IMR-90 (cell line): ENCODE data around the gene SLC7A6. TPM values are rescaled to one million over a fixed set of nuclear protein-coding genes. Genes with fewer than 3 reads are reported as not detected.

Source experiments
- ATAC-seq: fragments of 200-7000 bp; cut with Tn5 transposase; 2 replicates; pipeline ENCODE4 v1.9.1; 2020; ENCODE audit warnings: low read depth, mild to moderate bottlenecking, moderate library complexity
- BruUV-seq: library from RNA; stranded (reverse); fragments of 400-500 nt; replicated peaks from 2 replicates; lab custom pipeline; 2021; lab: Mats Ljungman, UMichigan
- CTCF ChIA-PET: fragments of 300-600 bp; formaldehyde crosslinking; extraction: SDS; loops from one replicate; lab custom pipeline; 2021; ENCODE audit warnings: antibody characterized with exemption; lab: Yijun Ruan, JAX
- POLR2A ChIA-PET: fragments of 300-600 bp; sonication (Branson Sonifier 250); formaldehyde crosslinking; loops from one replicate; lab custom pipeline; 2022; ENCODE audit warnings: antibody characterized with exemption; ENCODE audit not compliant: unreplicated experiment; lab: Charles Lee
- DNase-seq: peaks from one replicate; pipeline ENCODE4 v3.0.0; 2013
- H2AFZ ChIP-seq: replicated peaks from 2 replicates; pipeline ENCODE3; 2013; ENCODE audit warnings: low read length, mild to moderate bottlenecking; ENCODE audit not compliant: poor library complexity
- H2AK5ac ChIP-seq: 2 replicates; pipeline ENCODE4 v1.6.1; 2013; ENCODE audit warnings: low read depth, low read length, inconsistent platforms
- H2AK9ac ChIP-seq: replicated peaks from 2 replicates; pipeline ENCODE3; 2013; ENCODE audit warnings: mild to moderate bottlenecking, low read depth, low read length, moderate library complexity; ENCODE audit not compliant: poor library complexity
- H2BK120ac ChIP-seq: 2 replicates; pipeline ENCODE4 v1.6.1; 2013; ENCODE audit warnings: low read depth, low read length, inconsistent platforms
- H2BK15ac ChIP-seq: 3 replicates; pipeline ENCODE4 v1.6.1; 2013; ENCODE audit warnings: low read depth, low read length, inconsistent platforms
- H2BK20ac ChIP-seq: 2 replicates; pipeline ENCODE4 v1.6.1; 2013; ENCODE audit warnings: low read depth, mild to moderate bottlenecking, inconsistent platforms, low read length, moderate library complexity
- H2BK5ac ChIP-seq: 2 replicates; pipeline ENCODE4 v1.6.1; 2013; ENCODE audit warnings: mild to moderate bottlenecking, low read depth, low read length, inconsistent platforms; ENCODE audit not compliant: poor library complexity, severe bottlenecking
- H3K14ac ChIP-seq: replicated peaks from 2 replicates; pipeline ENCODE4 v1.6.1; 2013; ENCODE audit warnings: low read depth, low read length, inconsistent platforms
- H3K18ac ChIP-seq: 2 replicates; pipeline ENCODE4 v1.6.1; 2013; ENCODE audit warnings: low read depth, low read length, control low read depth
- H3K23ac ChIP-seq: 2 replicates; pipeline ENCODE4 v1.6.1; 2013; ENCODE audit warnings: low read depth, low read length, inconsistent platforms
- H3K27ac ChIP-seq: 2 replicates; pipeline ENCODE4 v1.5.1; 2013; ENCODE audit warnings: mild to moderate bottlenecking, control low read depth, low read length; ENCODE audit not compliant: insufficient read depth
- H3K27me3 ChIP-seq: 2 replicates; pipeline ENCODE4 v1.6.1; 2013; ENCODE audit warnings: low read length; ENCODE audit not compliant: control insufficient read depth, insufficient read depth
- H3K36me3 ChIP-seq: 2 replicates; pipeline ENCODE4 v1.6.1; 2013; ENCODE audit warnings: low read length, mixed read lengths; ENCODE audit not compliant: control insufficient read depth, insufficient read depth
- H3K4ac ChIP-seq: 2 replicates; pipeline ENCODE4 v1.6.1; 2013; ENCODE audit warnings: low read depth, low read length, inconsistent platforms
- H3K4me1 ChIP-seq: 2 replicates; pipeline ENCODE4 v1.6.1; 2013; ENCODE audit warnings: low read length, mixed read lengths; ENCODE audit not compliant: control insufficient read depth, insufficient read depth
- H3K4me2 ChIP-seq: 2 replicates; pipeline ENCODE4 v1.6.1; 2013; ENCODE audit warnings: low read depth, mild to moderate bottlenecking, control low read depth, low read length, moderate library complexity
- H3K4me3 ChIP-seq: 2 replicates; pipeline ENCODE4 v1.5.1; 2013; ENCODE audit warnings: low read depth, mild to moderate bottlenecking, control low read depth, low read length, moderate library complexity; ENCODE audit not compliant: insufficient read depth
- H3K56ac ChIP-seq: 2 replicates; pipeline ENCODE4 v1.6.1; 2013; ENCODE audit warnings: low read length, inconsistent platforms; ENCODE audit not compliant: insufficient read depth; ENCODE audit errors: extremely low read depth
- H3K79me1 ChIP-seq, 2 experiments: 2 replicates each; pipeline ENCODE4 v1.6.1; 2013; ENCODE audit warnings: low read length in 2 of 2, inconsistent platforms in 1 of 2, low read depth in 1 of 2
- H3K9ac ChIP-seq: 2 replicates; pipeline ENCODE4 v1.6.1; 2013; ENCODE audit warnings: low read depth, low read length, control low read depth
- H3K9me1 ChIP-seq: 2 replicates; pipeline ENCODE4 v1.6.1; 2013; ENCODE audit warnings: low read length, inconsistent platforms; ENCODE audit not compliant: insufficient read depth
- H3K9me3 ChIP-seq: 2 replicates; pipeline ENCODE4 v1.6.1; 2013; ENCODE audit warnings: low read length; ENCODE audit not compliant: control insufficient read depth, insufficient read depth
- H4K20me1 ChIP-seq: 2 replicates; pipeline ENCODE4 v1.6.1; 2013; ENCODE audit warnings: low read length, inconsistent platforms; ENCODE audit not compliant: insufficient read depth
- H4K5ac ChIP-seq: 2 replicates; pipeline ENCODE4 v1.6.1; 2013; ENCODE audit warnings: mild to moderate bottlenecking, low read depth, low read length, control low read depth
- H4K8ac ChIP-seq, 2 experiments: 2 replicates each; pipeline ENCODE4 v1.6.1; 2013; ENCODE audit warnings: low read depth in 2 of 2, low read length in 2 of 2, control low read depth in 1 of 2, inconsistent platforms in 1 of 2
- H4K91ac ChIP-seq: 2 replicates; pipeline ENCODE4 v1.6.1; 2013; ENCODE audit warnings: low read depth, low read length, inconsistent platforms; ENCODE audit not compliant: insufficient read depth
- FOS ChIP-seq: fragments of 150-350 bp; IDR thresholded peaks from 2 replicates; pipeline ENCODE4 v1.6.1; 2016; ENCODE audit warnings: low read depth, low read length
- MXI1 ChIP-seq: IDR thresholded peaks from 2 replicates; pipeline ENCODE4 v1.6.1; 2012; ENCODE audit warnings: low read depth, mild to moderate bottlenecking, low read length, moderate library complexity, borderline replicate concordance
- RCOR1 ChIP-seq: IDR thresholded peaks from 2 replicates; pipeline ENCODE4 v1.6.1; 2012; ENCODE audit warnings: mild to moderate bottlenecking, low read length, improper control_type of control experiment; ENCODE audit not compliant: insufficient replicate concordance
- WGBS, 2 experiments: methylation state at CpG; one replicate each; pipeline versions ENCODE4 v1.1.5 to v1.1.7; 2013; ENCODE audit warnings: missing lambda C conversion rate in 2 of 2; ENCODE audit not compliant: insufficient read length in 1 of 2; ENCODE audit errors: extremely low coverage in 2 of 2; 5-methylcytosine and 5-hydroxymethylcytosine counted together
- dilution Hi-C: fragments of 300-500 bp; cut with HindIII; formaldehyde crosslinking; loops from one replicate; pipeline ENCODE4 v1.14.3; 2018; ENCODE audit warnings: low sequenced_read_pairs; ENCODE audit not compliant: unreplicated experiment
- in situ Hi-C: fragments of 300-500 bp; cut with MboI; formaldehyde crosslinking; loops from 3 replicates; pipeline ENCODE4 v1.14.3; 2019; ENCODE audit warnings: low sequenced_read_pairs, inconsistent platforms, mixed read lengths
- intact Hi-C: fragments of 100-400 bp; cut with micrococcal nuclease; formaldehyde crosslinking; loops from 2 replicates; pipeline ENCODE4 v1.10.0; 2022
- polyA plus RNA-seq, 3 experiments: library from polyadenylated mRNA; depleted of rRNA; stranded (reverse); fragments of >200 nt; gene quantifications; 2 replicates each; pipeline ENCODE4 v1.2.3, GENCODE V29; 2012; ENCODE audit warnings: low replicate concordance in 1 of 3
- total RNA-seq: library from RNA; depleted of rRNA; stranded (reverse); fragments of >200 nt; gene quantifications from 2 replicates; pipeline ENCODE4 v1.2.3, GENCODE V29; 2012

Gene SLC7A6
- total and polyA plus RNA-seq, 2 of the 4 experiments (the other 2 are of a cell fraction), result 29.4 to 36.1 TPM

DNA sequence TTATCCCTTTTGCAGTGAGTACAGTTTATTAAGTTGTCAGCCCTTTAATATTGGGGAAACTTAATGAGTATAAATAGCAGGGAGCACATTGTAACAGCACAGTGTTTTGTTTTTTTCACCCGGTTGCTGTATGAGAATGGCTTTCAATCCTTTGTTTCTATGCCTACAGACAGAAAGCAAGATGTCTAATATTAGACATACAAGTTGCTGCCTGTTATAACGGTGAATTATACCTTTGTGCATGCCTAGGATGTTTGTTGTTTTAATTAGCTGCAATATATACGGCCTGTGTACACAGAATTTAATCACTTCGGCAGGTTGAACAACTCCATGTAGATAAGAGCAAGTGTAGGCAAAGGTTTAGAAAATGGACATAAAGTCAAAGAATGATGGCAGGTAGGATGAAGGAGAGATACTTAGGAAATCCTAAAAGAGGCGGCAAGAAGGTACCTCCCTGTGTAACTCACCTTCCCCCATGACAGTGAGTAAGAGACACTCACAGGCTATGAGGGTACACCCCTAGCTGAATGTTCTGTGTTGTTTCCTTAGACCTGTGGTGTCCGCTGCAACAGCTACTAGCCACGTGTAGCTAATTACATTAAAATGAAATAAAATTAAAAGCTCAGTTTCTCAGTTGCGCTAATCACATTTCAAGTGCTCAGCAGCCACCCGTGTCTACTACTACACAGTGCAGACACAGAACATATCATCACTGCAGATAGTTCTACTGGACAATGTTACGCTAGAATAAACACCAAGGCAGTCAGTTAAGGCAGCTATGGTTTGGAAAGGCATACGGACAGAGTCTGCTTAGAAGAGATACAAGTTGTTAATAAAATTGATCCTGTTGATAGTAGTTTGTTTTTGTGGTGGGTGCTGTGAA is 35.5 kb downstream of the SLC7A6 start:
- Histone ChIP-seq H3K4me3 (no peak overlapping the region), H2BK20ac (no peak overlapping the region), H3K23ac (no peak overlapping the region), H4K20me1 (peaks cover 14% of the 10 kb centered on the region; the same call in 1 of the 2 replicates), H3K14ac (no peak overlapping the region), H3K18ac (no peak overlapping the region), H3K9me1 (peaks cover 8% of the 10 kb centered on the region; the same call in 1 of the 2 replicates), H3K27me3 (no peaks in the 10 kb centered on the region), H2AK5ac (no peak overlapping the region), H3K56ac (no peak overlapping the region), H3K4ac (no peak overlapping the region), H2AK9ac (no peak overlapping the region), H2BK5ac (no peak overlapping the region), H3K36me3 (peaks cover 55% of the 10 kb centered on the region), H3K4me2 (no peak overlapping the region), H3K79me1 (peaks cover 15 to 58% of the 10 kb centered on the region in 2 experiments; a peak in 3 of 4 replicates), H2AFZ (no peak overlapping the region), H2BK15ac (no peak overlapping the region), H3K9me3 (no peaks in the 10 kb centered on the region), H3K9ac (no peak overlapping the region), H3K4me1 (peaks cover 7% of the 10 kb centered on the region; the same call in 1 of the 2 replicates), H4K5ac (no peak overlapping the region), H3K27ac (no peak overlapping the region), H4K91ac (no peak overlapping the region), H4K8ac (no peak overlapping the region), H2BK120ac (no peak overlapping the region)
- ChIA-PET POLR2A (interaction anchor here (1.1 kb wide), 1 partner anchor 11 kb away, joined by 3 read pairs; the partner anchor contains the start of genes PRMT7 and SLC7A6OS), CTCF (interaction anchor here (0.7 to 1.1 kb wide), 2 partner anchors 12 kb away, joined by 3 read pairs; no protein-coding TSS in a partner anchor)
- TF ChIP-seq RCOR1 (no peak), FOS (no peak), MXI1 (no peak)
- DNase-seq (no peak), ATAC-seq (no peak)
- intact Hi-C loops (loop anchor here (5.0 kb wide), 1 partner anchor 38 kb away; the partner anchor contains the start of gene SLC7A6), in situ Hi-C loops (no loop called here), dilution Hi-C loops (no loop called here)
- 92% methylated on average over 4 of the region's 11 CpGs; no CpG with 5 or more reads in 1 of the 2 experiments for WGBS, 2 experiments
- TSS peak; percentile 36 for BruUV-seq
